ENCODE measurements around the gene PPP1R14B.

- TF ChIP-seq CTCF (IDR thresholded peaks at IDR 0.05) (no peak), POLR2A (IDR thresholded peaks at IDR 0.05) (no peak)
Measured at GRCh38 chr11:64264371-64264852, 17.7 kb upstream of the PPP1R14B start.

Measured in lower leg skin (tissue), 3 donors.